Measurements from ENCODE around the gene RRP8.

Gene RRP8

GRCh38 chr11:6632116-6633073, 29.0 kb upstream of the RRP8 start:
- TF ChIP-seq CTCF (IDR thresholded peaks at IDR 0.05; ENCODE audit: low read depth, low read length): no peak
- no peak for DNase-seq (ENCODE audit: extremely low read depth, low read depth)

- no peak for DNase-seq (ENCODE audit: extremely low read depth, low read depth)
- TF ChIP-seq CTCF (IDR thresholded peaks at IDR 0.05; ENCODE audit: low read depth, low read length): no peak
Measured at GRCh38 chr11:6631361-6631890, 28.0 kb upstream of the RRP8 start.

GRCh38 chr11:6630632-6631291, 27.3 kb upstream of the RRP8 start:
- TF ChIP-seq CTCF (IDR thresholded peaks at IDR 0.05; ENCODE audit: low read depth, low read length): no peak
- no peak for DNase-seq (ENCODE audit: extremely low read depth, low read depth)

GRCh38 chr11:6629892-6630631, 26.6 kb upstream of the RRP8 start:
- no peak for TF ChIP-seq CTCF (IDR thresholded peaks at IDR 0.05; ENCODE audit: low read depth, low read length)
- DNase-seq (ENCODE audit: extremely low read depth, low read depth): no peak

- DNase-seq (ENCODE audit: extremely low read depth, low read depth): no peak
- no peak for TF ChIP-seq CTCF (IDR thresholded peaks at IDR 0.05; ENCODE audit: low read depth, low read length)
Measured at GRCh38 chr11:6629573-6629891, 26.1 kb upstream of the RRP8 start.

- no peak for TF ChIP-seq CTCF (IDR thresholded peaks at IDR 0.05; ENCODE audit: low read depth, low read length)
- DNase-seq (ENCODE audit: extremely low read depth, low read depth): no peak
Measured at GRCh38 chr11:6628526-6628925, 25.1 kb upstream of the RRP8 start.
